Activated naive CD8-positive, alpha-beta T cell (primary cell): ENCODE data around the gene KDM4B.
"Not testable (repeated sequence)": the region's sequence is repeated elsewhere in the genome, so short reads cannot be mapped to it uniquely, and the experiment has no call there.

Experiments used
- H3K27ac Mint-ChIP-seq: one replicate; pipeline ENCODE4 v1.8.0; 2021; ENCODE audit warnings: mixed read lengths
- H3K27me3 Mint-ChIP-seq: one replicate; pipeline ENCODE4 v1.8.0; 2021; ENCODE audit warnings: mixed read lengths
- H3K36me3 Mint-ChIP-seq: one replicate; pipeline ENCODE4 v1.8.0; 2021; ENCODE audit warnings: mixed read lengths
- H3K4me1 Mint-ChIP-seq: one replicate; pipeline ENCODE4 v1.8.0; 2021; ENCODE audit warnings: low read depth, mixed read lengths
- H3K4me3 Mint-ChIP-seq: one replicate; pipeline ENCODE4 v1.8.0; 2021; ENCODE audit warnings: mild to moderate bottlenecking, mixed read lengths
- H3K9me3 Mint-ChIP-seq: one replicate; pipeline ENCODE4 v1.8.0; 2021; ENCODE audit warnings: low read depth, mixed read lengths

The KDM4B gene

DNA sequence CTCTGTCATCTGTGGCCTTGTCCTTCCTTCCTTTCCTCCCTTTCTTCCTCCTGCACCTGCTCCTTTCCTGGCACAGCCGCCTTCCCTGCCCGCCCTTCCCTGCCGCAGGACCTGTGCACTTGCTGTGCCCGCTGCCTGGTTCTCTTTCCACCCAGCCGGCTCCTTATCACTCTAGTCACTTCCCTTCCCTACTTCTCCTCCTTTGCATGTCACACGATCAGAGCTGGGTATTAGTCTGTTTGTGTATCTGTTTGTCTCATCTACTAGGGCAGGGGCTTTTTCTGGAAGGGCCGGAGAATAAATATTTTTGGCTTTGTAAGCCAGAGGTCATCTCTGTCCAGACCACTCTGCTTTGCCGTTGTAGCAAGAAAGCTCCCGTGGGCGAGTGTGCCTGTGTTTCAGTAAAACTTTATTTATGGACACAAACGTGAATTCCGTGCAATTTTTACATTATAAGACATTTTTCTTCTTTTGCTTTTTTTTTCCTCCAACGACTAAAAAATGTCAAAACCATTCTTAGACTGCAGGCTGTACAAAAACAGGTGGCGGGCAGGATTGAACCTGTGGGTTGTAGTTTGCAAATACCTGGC lies 6.1 kb downstream of the KDM4B start:
- Mint-ChIP-seq H3K36me3 (no peaks in the 10 kb centered on the region), H3K4me3 (no peak overlapping the region), H3K27me3 (no peaks in the 10 kb centered on the region), H3K27ac (no peak overlapping the region), H3K9me3 (no peaks in the 10 kb centered on the region), H3K4me1 (peaks cover 35% of the 10 kb centered on the region)

DNA sequence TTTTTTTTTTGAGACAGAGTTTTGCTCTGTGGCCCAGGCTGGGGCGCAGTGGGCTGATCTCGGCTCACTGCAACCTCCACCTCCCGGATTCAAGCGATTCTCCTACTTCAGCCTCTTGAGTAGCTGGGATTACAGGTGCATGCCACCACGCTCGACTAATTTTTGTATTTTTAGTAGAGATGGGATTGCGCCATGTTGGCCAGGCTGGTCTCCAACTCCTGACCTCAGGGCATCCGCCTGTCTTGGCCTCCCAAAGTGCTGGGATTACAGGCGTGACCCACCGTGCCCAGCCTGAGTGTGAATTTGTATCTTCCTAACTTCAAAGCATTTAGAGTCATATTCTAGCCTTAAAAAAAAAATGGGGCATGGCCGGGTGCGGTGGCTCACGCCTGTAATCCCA lies 6.7 kb downstream of the KDM4B start:
- not testable (repeated sequence) for H3K27me3 Mint-ChIP-seq, H3K9me3 Mint-ChIP-seq, H3K36me3 Mint-ChIP-seq, H3K4me3 Mint-ChIP-seq, H3K27ac Mint-ChIP-seq
- peaks cover 30% of the 10 kb centered on the region for H3K4me1 Mint-ChIP-seq

DNA sequence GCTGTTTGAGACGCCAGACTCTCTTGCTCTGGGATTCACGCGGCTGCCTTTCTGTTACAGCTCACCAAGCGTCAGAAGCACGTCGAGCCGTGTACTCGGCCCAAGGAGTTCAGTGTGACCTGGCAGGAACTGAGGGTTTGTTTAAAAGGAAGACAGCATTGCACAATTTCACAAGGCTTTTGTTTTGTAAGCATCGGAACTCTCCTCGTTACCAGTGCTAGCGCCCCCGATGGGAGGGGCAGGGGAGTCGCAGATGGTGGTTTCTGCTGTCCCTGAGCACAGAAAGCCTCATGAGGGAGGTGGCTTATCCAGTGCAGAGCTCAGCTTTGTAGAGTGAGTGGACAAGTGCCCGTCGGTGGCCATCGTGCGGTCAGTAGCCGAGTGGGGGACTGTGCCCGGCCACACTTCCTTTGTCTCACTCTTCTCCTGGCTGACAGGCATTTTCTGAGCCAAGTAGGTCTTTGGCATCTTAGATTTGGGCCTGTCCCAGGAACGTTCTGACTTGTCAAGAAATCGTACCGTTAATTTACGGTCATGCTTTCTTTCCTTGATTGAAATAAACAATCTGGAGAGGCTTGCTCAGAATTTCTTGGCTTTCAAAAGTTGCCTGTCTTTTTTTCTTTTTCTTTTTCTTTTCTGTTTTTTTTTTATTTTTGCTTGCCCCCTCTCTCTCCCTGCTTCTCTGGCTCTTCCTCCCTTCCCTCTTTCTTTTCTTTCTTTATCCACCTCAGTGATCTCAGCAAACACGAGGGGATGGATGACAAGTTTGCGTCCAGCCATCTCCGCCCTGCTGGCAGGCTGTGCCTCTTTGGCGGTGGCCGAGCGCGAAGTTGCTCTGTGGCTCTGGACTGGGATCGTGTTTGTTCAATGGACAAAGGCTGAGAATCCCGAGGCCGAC lies 7.7 kb downstream of the KDM4B start:
- Mint-ChIP-seq H3K36me3 (no peaks in the 10 kb centered on the region), H3K9me3 (no peaks in the 10 kb centered on the region), H3K27me3 (no peaks in the 10 kb centered on the region), H3K4me1 (peaks cover 20% of the 10 kb centered on the region), H3K27ac (no peak overlapping the region), H3K4me3 (no peak overlapping the region)

DNA sequence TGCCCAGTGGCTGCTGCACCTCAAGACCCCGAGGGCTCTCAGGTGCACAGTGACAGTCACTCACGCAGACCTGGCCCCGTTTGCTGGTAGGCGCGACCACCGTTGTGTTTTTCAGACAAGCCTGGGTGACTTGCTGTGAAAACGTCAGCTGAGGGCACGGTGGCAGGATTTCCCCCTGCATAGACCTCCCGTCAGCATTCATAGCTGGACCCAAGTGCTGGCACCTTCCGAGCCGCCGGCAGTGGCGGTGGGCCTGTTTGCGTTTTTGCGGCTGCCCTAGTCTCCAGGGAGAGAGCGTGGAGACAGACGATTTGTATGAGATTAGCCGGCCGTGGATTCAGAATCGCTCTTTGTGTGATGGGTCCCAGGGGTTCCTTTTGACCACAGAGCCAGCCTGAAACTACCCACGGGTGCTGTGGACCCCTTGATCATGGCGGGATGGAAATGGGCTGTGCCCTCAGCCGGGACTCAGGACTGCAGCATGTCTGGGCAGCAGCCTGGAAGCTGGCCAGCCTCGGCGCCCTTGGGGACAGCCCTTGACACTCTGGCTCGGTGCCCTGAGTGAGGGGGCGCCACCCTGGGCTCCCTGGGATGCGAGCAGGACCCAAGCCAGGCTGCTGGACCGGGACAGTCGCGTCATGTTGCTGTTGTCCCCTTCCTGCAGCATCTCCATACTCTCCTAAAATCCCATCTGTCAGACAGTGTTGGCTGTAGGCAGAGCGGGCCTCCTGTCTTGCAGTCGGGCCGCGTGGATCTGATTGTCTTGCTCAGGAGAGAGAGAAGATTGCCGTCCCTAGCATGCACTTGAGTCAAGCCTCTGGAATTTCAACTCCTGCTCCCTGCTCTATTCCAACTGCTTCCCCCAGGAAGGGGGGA lies 8.6 kb downstream of the KDM4B start:
- Mint-ChIP-seq H3K36me3 (no peaks in the 10 kb centered on the region), H3K4me1 (peaks cover 18% of the 10 kb centered on the region), H3K9me3 (no peaks in the 10 kb centered on the region), H3K4me3 (no peak overlapping the region), H3K27me3 (no peaks in the 10 kb centered on the region), H3K27ac (no peak overlapping the region)

DNA sequence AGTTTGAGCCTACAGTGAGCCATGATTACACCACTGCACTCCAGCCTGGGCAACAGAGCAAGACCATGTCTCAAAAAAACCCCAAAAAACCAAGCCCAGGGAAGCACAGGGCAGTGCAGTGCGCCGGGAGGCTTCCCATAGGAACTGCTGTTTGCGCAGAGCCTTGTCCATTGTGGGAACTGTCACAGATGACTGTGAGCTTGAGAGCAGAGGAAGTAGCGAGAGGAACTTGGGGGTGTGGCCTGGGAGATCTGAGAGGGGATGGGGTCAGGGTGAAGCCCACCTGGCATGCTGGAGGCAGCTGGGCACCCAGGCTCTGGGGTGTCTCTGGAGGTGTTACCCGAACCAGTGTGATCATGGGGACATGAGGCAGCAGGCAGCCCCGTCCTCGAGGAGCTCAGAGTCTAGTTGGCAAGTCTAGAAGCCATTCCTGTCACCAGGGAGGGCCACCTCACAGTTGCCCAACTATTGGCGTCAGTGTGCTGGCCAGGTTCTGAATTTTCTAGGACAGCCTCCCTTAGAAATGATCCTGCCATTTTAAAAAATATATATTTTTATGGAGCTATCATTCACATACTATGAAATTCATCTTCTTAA lies 10.4 kb downstream of the KDM4B start:
- Mint-ChIP-seq H3K4me3 (no peak overlapping the region), H3K27ac (no peak overlapping the region), H3K9me3 (no peaks in the 10 kb centered on the region), H3K36me3 (no peaks in the 10 kb centered on the region), H3K4me1 (peaks cover 17% of the 10 kb centered on the region), H3K27me3 (no peaks in the 10 kb centered on the region)

DNA sequence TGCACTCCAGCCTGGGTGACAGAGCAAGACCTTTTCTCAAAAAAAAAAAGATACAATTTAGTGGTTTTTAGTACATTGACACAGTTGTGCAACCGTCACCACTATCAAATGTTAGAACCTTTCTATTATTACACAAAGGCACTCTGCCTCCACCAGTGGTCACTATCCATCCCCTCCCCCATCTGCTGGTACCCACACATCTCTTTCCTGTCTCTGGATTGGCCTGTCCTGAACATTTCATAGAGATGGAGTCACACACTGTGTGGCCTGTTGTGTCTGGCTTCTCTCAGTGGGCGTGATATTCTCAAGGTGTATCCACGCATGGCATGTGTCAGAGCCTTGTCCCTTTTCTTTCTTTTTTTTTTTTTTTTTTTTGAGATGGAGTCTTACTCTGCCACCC lies 11.2 kb downstream of the KDM4B start:
- Mint-ChIP-seq H3K4me3 (no peak overlapping the region), H3K27me3 (no peaks in the 10 kb centered on the region), H3K27ac (no peak overlapping the region), H3K4me1 (peaks cover 15% of the 10 kb centered on the region), H3K9me3 (no peaks in the 10 kb centered on the region), H3K36me3 (no peaks in the 10 kb centered on the region)

DNA sequence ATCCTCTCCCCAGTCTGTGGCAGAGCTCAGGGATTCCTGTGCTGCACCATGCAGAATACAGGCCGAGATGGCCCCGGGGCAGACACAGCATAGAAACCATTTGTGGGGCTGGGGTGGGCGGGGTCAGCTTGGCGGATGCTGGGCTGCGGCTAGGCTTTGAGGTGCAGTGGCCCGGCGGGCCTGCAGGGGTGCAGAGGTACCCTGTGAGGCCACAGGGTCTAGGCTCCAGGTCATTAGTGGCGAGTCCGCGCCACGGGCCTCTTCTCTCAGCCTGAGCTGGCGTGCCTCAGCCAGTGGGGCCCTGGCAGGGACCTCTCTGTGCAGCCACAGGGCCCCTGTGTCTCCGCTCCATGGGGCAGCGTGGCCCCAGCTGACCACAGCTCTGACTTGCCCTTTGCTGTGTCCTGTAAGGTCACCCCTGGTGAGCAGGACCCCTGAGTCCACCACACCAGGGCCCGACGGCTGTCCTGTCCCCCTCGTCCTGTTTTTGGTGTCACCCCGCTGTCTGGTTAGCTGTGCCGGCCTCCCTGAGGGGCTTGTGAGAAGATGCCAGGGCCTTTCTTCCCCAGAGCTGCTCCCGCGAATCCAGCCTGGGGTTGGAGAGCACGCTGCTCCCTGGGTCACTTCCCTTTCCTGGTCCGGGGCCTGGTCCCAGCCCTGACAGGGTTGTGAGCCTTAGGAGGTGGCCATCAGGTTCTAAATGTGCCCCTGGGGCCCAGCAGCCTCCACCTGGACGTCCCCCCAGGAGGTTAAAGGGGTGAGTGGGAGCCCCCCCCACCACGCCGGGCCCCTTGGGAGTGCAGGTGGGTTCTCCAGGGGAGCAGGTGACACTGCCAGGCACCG lies 12.1 kb downstream of the KDM4B start:
- Mint-ChIP-seq H3K36me3 (no peaks in the 10 kb centered on the region), H3K27ac (no peak overlapping the region), H3K4me3 (no peak overlapping the region), H3K9me3 (no peaks in the 10 kb centered on the region), H3K27me3 (no peaks in the 10 kb centered on the region), H3K4me1 (peaks cover 14% of the 10 kb centered on the region)

DNA sequence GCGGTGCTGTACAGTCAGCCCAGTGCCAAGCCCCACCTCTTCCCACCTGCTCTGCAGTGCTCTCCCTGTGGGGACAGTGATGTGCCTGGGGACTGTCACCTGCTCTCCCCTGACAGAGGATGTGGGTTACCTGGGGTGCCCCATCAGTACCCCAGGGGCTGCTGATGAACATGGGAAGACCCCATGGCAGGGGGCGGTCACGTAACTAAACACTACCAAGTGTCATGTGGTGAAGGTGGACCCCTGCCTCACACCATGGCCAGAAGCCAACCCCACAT lies 12.7 kb downstream of the KDM4B start:
- H3K4me1 Mint-ChIP-seq, result peaks cover 14% of the 10 kb centered on the region
- no peaks in the 10 kb centered on the region for H3K27me3 Mint-ChIP-seq
- H3K4me3 Mint-ChIP-seq, result no peak overlapping the region
- no peaks in the 10 kb centered on the region for H3K9me3 Mint-ChIP-seq
- H3K27ac Mint-ChIP-seq, result no peak overlapping the region
- H3K36me3 Mint-ChIP-seq, result no peaks in the 10 kb centered on the region

DNA sequence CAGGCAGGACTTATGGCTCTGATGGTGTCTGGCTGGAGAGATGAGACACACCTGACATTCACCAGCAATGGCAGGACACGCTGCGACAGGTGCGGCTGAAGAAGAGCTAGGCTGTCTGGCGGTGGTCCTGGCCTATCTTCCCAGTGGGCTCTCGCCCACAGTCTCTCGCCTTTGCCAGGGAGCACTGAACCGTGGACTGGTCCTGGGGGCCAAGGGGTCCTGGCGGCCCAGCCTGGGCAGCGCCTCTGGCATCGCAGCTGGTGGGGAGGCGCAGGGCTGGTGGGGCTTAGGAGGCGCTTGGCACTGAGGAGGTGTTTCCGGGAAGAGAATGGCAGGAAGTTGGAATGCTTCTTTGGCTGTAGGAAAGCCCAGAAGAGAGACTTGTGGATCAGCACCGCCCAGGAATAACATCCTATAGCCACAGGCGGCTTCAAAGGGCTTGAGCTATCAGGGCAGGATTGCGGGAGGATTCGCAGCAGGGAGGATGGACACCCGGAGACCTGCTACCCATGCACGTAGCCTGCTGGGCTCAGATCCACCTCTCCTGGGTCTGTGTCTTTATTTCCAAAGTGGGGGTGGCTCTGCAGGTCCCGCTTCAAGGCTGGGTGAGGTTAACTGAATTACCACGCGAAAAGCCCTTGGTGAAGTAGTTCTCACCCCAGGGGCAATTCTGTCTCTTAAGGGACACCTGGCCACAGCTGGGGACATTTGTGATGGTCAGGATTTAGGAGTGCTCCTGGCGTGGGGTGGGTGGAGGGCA lies 14.6 kb downstream of the KDM4B start:
- peaks cover 16% of the 10 kb centered on the region for H3K4me1 Mint-ChIP-seq
- no peaks in the 10 kb centered on the region for H3K27me3 Mint-ChIP-seq
- no peak overlapping the region for H3K4me3 Mint-ChIP-seq
- no peak overlapping the region for H3K27ac Mint-ChIP-seq
- no peaks in the 10 kb centered on the region for H3K9me3 Mint-ChIP-seq
- H3K36me3 Mint-ChIP-seq, result no peaks in the 10 kb centered on the region

DNA sequence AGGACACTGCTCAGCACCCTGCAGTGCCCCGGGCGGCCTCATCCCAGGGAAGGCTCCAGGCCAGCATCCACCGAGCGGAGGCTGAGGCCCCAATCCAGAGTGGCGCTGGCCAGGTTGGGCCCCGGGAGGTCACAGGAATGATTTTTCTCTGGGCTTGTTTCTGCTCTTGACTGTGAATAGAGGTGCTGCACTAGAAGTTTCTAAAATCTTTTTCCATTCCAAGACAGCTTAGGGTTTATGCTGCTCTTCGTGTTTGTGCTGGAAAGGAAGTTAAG lies 15.1 kb downstream of the KDM4B start:
- no peaks in the 10 kb centered on the region for H3K27me3 Mint-ChIP-seq
- H3K4me1 Mint-ChIP-seq, result peaks cover 16% of the 10 kb centered on the region
- H3K27ac Mint-ChIP-seq, result no peak overlapping the region
- no peaks in the 10 kb centered on the region for H3K36me3 Mint-ChIP-seq
- no peaks in the 10 kb centered on the region for H3K9me3 Mint-ChIP-seq
- H3K4me3 Mint-ChIP-seq, result no peak overlapping the region

DNA sequence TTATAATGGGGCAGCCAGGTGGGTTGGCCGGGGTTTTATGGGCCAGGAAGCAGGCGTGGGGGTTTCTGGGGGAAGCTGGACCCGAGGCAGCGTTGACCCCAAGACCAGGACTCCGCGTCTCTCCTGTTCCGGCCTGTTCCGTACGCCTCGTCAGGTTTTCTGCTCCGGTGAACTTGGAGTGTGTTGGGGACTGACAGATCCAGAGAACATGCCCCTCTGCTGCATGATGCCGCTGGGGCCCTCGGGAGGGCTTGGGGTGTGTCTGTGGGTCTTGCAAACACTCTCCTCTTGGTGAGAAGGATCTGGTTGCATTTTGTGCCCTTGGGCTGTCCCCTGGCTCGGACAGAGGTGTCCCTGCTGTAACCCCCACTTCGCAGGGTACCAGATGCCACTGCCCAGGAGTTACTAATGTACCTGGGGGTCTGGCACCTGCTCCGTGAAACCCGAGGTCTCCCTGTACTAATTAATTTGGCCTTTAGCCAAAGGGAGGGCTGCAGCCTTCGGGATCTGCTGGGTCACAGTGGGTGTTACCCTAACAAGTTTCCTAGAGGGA lies 15.6 kb downstream of the KDM4B start:
- Mint-ChIP-seq H3K4me1 (peaks cover 12% of the 10 kb centered on the region), H3K27me3 (no peaks in the 10 kb centered on the region), H3K4me3 (no peak overlapping the region), H3K36me3 (no peaks in the 10 kb centered on the region), H3K9me3 (no peaks in the 10 kb centered on the region), H3K27ac (no peak overlapping the region)

DNA sequence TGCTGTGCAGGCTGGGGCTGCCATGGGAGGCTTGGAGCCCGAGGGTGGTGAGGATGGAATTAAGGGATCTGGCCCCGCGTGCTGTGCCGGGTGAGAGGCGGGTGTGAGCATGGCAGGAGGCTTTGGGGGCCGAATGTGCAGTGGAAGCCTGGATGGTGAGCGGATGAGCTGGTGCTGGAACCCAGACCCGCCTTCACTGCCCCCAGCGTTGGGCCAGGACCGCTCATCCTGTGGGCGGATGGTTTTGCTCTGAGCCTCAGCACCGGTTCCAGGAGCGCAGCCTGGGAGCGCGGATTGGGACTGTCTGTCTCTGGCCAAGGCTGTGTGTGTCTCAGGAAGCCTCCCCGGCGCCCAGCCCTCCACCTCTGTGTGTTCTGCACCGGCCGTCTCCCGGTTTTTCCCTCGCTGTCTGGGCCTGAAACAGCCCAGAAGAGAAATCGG lies 16.7 kb downstream of the KDM4B start:
- H3K36me3 Mint-ChIP-seq, result no peaks in the 10 kb centered on the region
- H3K4me3 Mint-ChIP-seq, result no peak overlapping the region
- H3K27me3 Mint-ChIP-seq, result no peaks in the 10 kb centered on the region
- no peak overlapping the region for H3K27ac Mint-ChIP-seq
- H3K9me3 Mint-ChIP-seq, result no peaks in the 10 kb centered on the region
- H3K4me1 Mint-ChIP-seq, result peaks cover 13% of the 10 kb centered on the region

DNA sequence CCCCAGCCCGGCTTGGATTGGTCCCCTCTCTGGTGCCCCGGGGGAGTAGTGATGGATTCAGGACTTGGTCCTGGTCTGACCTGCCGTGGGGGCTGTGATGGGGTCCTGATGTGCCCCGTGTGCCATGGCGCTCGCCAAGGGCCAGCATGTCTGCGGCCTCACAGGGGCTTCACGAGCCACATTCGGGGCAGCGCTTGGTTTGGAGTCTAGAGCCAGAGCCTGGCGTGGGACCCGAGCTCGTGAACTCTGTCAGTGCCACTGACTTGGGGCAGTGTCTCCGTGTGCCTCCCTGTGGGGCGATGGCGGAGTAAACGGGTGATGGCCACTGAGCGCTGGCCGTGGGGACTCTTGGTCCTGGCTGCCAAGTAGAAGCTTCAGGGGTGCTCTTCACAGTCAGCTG lies 17.1 kb downstream of the KDM4B start:
- Mint-ChIP-seq H3K27me3 (no peaks in the 10 kb centered on the region), H3K9me3 (no peaks in the 10 kb centered on the region), H3K4me3 (no peak overlapping the region), H3K4me1 (peaks cover 12% of the 10 kb centered on the region), H3K36me3 (no peaks in the 10 kb centered on the region), H3K27ac (no peak overlapping the region)

DNA sequence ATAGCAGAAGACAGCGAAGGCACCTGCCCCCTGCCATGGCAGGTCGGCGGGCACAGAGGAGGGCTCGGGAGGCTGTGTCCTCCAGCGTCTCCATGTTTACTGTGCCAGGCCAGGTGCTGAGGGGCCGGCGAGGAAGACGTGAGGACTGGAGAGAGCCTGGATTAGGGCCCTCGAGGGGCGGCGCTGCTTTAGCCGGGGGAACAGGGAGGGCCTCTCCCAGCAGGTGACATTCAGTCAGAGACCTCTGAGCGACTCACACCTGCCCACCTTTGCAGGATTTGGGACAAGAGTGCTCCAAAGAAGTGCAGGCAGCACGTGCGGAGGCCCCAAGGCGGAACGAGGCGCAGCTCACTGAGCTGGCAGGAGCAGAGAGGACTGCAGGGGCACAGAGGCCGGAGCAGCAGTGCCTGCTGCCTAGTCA lies 17.6 kb downstream of the KDM4B start:
- H3K4me3 Mint-ChIP-seq, result no peak overlapping the region
- no peaks in the 10 kb centered on the region for H3K36me3 Mint-ChIP-seq
- no peaks in the 10 kb centered on the region for H3K9me3 Mint-ChIP-seq
- H3K4me1 Mint-ChIP-seq, result peaks cover 12% of the 10 kb centered on the region
- no peak overlapping the region for H3K27ac Mint-ChIP-seq
- H3K27me3 Mint-ChIP-seq, result no peaks in the 10 kb centered on the region
